HG02981 (cell line): ENCODE results near the gene BTBD7.
"Not testable (repeated sequence)": the region's sequence is repeated elsewhere in the genome, so short reads cannot be mapped to it uniquely, and the experiment has no call there.

Experiments
- ATAC-seq: cut with Tn5 transposase; IDR thresholded peaks from one replicate; pipeline ENCODE4 v1.9.1; 2021; ENCODE audit warnings: mild to moderate bottlenecking, moderate library complexity; ENCODE audit not compliant: unreplicated experiment

The BTBD7 gene

DNA sequence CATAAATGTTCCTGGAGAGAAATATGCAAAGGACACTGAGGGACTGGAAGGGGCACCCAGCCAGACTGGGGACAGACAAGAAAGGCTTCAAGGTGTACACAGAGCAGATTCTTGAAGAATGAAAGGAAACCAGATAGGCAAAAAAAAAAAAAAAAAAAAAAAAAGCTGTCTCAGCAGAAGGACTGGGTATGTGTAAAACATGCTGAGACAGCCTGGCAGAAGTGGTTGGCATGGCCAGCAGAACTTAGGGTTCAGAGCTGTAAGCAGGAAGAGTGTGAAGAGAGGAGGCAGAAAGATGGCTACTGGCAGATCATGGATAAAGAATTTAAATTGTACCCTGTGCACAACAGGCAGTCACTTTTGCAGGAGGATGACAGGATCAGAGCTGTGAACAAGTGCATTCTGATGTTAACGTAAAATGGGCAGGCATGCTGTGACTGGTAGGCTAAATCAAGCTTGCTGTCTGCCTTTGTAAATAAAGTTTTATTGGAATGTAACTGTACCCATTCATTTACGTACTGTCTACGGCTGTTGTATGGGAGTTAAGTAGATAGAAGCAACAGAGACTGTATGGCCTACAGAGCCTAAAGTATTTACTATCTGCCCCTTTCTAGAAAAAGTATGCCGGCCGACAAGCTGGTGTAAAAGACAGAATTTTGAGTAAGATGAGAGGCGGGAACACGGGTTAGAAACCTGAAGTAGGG lies 83.6 kb downstream of the BTBD7 start:
- ATAC-seq, result no peak

DNA sequence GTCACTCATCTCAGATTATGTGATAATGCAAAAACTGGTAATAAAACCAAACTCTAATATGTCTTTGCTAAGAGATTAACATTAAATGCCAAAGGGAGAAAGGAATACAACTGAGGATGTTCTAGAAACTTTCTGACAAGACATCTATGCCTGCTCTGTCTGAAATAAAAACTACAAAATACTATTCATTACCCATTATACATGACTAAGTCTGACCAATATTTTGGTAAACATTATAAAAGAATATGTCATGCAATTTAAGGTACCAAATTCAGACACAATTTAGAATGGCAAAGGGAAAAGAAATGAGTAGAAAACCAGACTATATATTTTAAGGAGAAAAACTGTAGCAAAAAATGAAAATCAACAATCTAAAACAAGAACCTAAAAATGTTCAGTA lies 86.3 kb downstream of the BTBD7 start:
- no peak for ATAC-seq

DNA sequence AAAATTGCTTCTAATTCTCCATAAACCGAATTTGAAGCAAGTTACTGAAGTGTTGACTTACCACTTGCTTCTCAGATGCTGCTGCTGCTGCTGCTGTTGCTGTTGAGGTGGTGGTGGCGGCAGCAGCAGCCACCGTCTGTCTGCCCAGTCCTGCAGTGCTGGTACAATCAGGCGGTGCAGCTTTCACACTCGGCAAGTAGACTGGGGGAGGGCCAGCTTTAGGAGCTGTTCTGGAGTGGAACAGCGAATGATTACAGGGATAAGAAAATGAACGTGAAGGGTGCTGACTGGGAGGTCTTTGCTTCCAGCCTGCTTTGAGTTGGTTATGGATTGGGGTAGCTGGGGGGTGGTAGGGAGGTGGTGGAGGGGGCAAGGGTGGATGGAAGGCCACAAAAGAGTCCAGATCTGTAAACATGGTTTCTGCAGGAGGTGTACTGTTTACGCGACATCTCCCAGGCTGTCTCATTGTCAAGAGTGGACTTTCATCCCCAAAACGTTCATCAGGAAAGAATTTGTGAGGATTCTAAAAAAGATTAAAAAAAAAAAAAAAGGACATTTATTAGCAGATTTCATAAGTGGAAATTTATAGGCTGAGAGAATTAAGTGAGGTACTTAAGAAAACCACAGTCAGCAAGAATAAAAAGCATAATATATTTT lies 86.9 kb downstream of the BTBD7 start:
- no peak for ATAC-seq

DNA sequence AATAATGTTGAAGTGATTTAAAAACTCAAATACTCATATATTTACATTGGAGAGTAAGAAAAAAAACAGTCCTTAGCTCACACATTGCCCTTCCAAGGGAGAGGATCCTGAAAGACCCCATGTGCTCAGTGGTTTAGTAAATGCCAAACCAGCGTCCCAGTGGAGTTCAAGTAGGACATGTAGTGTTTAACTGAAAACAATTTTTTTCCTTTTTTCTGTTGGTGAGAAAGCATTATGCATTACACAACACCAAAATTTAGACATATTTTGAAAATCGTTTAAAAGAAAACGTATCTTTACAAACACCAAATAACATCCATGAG lies 92.2 kb downstream of the BTBD7 start:
- ATAC-seq, result no peak

DNA sequence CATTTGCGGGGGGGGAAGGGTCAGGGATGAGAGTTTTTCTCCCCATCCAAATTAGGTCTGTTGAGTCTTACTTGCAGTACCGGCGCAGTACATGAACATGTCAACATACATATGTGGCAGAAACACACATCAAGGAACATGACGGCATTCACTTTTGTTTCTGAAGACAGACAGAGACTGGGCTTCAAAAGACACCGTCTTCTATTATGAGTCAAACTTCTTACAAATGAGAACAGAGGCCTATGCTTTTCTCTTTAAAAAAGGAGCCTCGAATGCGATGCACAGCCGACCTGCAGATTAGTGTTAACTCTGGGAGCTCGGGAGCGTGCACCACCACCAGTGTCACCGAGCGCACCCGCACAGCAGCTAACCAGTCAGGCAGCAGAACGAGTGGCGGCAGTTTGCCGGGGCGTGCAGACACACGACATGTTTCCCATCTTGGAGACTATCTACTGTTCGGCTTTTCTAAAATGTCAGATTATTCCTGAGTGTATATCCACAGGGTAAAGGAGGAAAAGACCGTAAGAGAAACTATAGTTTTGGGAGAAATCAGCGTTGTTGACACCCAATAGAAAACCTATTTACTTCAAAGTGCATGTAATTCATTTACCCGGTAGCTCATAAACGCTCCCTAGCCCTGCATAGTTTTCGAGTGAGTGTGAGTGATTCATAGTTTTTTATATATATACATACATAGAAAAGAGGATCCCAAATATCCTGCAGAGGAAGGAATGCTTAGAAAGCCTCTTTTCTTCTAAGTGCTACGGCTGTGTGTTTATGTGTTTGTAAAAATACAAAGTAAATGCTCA lies 92.8 kb downstream of the BTBD7 start:
- no peak for ATAC-seq

DNA sequence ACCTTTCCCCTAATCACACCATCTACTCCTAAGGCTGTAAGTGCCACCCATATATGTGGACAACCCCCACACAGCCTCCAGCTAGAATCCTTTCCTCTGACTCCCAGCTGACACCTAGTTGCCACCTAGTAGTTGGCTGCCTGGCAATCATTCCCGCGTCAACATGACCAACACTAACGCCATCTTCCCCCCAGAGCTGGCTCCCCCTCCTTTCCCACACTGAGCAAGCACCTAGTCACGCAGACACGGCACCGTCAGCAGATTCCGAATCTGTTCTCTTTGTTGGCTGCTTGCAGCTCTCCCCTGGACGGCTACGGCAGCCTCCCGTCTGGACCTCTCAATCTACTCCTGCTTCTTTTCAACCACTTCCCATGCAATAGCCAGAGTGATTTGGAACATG lies 98.0 kb downstream of the BTBD7 start:
- no peak for ATAC-seq

DNA sequence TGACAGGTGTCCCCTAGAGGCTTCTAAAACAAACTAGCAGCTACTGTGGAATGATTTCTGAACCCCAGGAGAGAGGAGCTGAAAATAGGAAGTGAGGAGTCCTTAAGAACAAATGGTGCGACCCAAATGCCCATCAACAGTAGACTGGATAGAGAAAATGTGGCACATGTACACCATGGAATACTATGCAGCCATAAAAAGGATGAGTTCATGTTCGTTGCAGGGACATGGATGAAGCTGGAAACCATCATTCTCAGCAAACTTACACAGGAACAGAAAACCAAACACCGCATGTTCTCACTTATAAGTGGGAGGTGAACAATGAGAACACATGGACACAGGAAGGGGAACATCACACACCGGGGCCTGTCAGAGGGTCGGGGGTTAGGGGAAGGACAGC lies 99.8 kb downstream of the BTBD7 start:
- ATAC-seq, result not testable (repeated sequence)

DNA sequence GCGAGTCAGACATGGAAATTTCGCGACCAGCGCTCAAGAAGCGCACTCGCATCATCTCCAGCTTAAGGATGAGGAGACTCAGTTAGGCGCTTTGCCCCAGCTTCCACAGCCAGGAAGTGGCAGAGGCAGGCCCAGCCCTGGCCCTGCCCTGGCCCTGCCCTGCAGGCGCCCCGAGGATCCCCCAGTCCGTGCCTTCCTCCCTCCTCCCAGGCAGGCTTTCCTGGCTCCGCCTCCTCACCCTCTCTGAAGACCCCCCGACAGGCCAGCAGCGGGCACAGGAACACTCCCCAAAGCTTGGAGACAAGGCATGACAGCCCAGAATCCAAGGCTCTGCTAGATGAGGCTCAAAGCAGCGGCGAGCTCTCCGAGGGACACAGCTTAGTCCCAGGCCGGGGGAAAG lies 100.7 kb downstream of the BTBD7 start:
- no peak for ATAC-seq

DNA sequence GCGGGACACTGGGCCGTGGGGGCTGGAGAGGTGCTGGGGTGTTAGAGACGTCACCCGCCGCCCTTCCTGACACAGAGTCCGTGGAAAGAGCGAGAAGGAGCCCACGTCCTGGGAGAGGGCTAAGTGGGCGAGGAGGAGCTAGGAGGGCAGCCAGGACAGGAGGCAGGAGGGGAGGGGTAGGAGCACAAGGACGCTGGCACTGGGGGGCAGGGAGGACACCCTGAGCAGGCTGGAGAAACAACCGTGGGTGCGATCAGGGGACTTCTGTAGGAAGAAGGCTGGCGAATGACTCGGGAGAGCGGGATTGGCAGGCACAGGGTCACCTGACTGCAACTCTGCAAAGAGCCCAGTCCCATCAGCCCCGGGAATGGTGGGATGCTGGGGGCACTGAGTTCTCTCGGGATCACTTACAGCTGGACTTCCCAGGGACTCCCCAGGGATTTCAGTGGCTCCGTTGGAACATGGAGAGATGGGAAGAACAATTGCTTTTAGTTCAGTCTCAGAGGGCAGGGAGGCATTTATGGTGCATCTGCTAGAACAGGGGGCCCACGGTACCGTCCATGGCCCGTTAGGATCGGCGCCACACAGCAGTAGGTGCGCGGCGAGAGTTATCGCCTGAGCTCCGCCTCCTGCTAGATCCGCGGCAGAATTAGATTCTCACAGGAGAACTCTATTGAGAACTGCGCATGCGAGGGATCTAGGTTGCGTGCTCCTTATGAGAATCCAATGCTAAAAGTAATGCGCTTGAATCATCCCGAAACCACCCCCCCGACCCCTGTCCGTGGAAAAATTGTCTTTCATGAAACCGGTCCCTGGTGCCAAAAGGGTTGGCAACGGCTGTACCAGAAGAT lies 101.5 kb downstream of the BTBD7 start:
- ATAC-seq, result no peak

DNA sequence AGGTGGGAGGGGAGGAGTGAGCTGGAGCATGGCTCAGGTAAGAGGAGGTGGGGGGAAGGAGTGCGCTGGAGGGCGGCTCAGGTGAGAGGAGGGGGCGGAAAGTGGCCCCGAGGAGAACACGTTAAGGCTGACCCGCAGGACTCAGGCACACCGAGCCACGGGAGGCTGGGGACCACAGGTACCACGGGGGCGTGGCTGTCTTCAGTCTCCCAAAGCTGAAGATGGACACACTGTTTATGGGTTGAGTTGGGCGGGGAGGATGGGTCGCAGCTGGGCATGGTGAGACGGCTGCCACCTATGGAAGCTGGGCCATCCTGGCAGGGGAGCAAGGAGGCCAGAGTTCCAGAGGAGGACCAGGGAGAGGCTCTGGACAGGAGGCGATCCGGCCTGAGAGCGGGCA lies 102.3 kb downstream of the BTBD7 start:
- no peak for ATAC-seq

DNA sequence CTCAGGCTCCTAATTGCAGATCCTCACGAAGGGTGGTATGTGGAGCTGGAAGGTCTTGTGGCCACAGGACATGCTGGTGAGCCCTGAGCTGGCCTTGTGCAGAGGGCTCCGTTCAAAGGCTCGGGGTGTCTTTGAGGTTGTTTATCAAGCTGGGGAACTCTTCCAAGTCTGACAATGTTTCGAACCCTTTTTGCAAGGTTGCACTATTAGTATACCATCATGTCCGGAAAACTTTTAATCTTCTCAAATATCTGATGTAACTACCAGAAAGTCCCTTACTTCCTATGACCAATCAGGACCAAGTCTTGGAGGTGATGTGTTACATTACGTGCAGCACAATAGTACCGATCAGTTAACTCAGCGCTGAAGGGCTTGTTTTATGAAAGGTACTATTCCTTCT lies 104.3 kb downstream of the BTBD7 start:
- ATAC-seq, result no peak

DNA sequence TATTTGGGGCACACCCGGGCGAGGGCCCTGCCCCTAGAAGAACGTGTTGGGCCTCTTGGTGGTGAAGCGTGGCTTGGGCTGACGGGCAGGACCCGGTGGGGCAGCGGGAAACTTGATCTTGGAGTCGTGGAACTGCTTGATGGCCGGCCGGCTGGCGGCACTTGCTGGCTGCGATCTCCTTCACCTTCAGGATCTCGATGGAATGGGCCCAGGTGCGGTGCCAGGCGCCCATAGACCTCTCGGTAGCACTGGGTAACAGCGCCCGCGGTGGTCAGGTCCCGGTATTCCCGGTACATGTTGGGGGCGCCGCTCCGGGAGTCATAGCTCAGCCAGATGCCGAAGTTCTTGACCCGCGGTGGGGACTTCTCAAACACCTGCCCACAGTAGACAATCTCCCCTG lies 109.3 kb downstream of the BTBD7 start:
- no peak for ATAC-seq

DNA sequence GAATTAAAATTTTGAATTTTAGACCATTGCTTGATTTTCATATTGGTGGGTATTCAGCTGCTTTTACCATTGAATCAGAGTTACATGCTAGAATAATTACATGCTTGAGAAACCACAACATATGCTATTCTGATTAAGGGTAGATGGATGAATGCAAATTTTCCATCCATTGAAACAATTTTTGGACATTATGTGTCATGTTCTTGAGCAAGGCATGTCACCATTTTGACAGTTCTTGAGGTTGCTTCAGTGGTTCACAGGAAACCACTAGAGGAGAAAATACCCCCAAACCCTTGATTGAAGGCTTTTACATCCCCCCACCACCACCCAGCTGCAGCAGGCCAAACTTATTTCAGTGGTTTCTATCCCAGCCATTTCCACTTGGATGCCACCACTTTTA lies 112.3 kb downstream of the BTBD7 start:
- ATAC-seq, result no peak

DNA sequence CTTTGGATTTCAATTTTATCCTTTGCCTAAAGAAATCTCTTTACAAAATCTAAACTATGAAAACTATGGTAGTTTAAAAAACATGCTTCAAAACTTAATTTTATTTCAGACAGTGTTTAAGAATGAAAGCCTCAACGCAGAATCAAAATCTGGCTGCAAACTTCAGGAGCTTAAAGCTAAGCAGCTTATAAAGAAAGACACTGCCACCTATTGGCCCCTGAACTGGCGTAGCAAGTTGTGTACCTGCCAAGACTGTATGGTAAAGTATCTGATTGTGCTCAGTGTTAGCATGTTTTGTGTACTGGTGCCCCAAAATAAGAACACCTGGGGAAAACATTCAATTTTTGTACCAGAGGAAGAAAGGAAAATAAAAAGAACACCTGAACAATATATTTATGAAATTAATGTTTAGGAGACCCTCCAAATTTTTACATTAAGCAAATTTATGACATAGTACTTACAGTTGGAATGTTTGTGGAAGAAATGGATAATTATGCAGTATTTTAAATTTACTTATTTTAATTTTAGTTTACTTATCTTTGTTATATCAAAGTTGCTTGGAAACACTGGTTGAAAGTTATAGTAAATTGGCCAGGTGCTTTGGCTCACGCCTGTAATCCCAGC lies 113.6 kb downstream of the BTBD7 start:
- peak; percentile 56 for ATAC-seq

DNA sequence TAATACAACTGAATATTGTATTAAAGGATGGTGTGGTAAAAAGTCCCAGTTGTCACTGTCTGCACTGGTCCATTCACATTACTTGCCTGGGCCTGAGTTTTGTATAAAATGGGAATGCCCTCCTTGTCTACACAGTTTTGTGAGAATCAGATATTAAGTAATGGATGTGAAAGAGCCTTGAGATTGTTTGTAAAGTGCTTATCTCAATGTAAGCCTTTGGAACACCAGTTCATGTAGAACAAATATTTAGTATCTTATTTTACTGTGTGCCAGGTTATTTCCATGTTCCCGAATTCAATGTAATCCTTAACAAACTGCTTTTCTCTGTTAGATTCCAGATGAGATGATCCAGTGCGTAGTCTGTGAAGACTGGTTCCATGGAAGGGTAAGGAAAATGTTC lies 118.2 kb downstream of the BTBD7 start:
- no peak for ATAC-seq

DNA sequence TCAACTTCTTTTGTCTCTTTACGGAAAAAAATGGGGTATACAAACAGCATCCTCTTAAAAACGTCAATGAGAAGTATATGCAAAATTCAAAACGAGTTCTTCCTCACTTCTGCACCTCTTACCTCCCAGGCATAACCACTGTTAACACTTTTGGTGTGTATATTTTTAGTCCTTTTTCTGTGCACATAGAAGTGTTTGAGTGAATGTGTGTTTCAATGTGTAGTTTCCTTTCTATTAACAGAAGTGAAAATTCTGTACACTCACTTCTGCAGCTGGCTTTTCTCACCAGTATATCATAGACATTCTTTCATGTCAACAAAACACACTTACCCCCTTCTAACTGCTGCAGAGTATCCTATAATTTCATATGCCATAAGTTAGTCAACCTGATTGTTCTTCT lies 120.4 kb downstream of the BTBD7 start:
- ATAC-seq, result peak; percentile 53

DNA sequence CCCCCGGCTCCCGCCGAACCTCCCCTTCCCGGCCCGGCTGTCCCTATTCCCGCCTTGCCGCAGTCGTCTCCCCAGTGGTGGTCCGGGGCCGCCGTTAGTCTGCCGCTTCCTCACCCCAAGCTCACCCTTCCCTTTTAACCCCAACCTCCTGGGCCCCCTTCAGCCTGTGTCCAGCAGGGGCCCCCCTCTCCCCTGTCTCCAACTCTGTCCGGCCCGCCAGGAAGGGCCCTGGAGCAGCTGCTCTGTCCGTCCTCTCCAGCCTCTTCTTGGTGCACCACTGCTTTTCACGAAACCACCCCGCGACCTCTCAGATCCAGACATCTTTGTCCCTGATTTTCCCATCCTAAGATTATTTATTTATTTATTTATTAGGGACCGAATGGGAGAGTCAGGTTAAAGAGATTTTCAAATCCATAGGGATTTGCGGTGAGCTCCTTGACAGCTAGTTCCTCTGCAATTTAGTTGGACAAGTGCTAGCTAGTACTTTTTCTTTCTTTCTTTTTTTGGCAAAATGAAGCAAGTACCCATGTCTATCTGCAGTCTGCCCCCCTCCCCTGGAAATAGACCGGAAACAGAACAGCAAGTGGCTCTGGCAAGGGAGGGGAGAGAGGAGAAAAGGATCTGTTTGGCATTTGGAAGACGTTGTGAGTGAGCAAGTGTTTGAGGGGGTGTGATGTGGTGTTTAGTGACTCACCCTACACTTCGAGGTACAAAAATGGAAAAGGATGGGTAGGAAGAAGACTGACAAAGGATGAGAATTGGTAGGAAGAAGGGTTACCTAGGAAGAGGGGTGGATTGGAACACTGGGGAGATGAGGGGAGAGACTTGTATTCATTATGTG lies 125.1 kb downstream of the BTBD7 start:
- ATAC-seq, result peak; percentile 37

DNA sequence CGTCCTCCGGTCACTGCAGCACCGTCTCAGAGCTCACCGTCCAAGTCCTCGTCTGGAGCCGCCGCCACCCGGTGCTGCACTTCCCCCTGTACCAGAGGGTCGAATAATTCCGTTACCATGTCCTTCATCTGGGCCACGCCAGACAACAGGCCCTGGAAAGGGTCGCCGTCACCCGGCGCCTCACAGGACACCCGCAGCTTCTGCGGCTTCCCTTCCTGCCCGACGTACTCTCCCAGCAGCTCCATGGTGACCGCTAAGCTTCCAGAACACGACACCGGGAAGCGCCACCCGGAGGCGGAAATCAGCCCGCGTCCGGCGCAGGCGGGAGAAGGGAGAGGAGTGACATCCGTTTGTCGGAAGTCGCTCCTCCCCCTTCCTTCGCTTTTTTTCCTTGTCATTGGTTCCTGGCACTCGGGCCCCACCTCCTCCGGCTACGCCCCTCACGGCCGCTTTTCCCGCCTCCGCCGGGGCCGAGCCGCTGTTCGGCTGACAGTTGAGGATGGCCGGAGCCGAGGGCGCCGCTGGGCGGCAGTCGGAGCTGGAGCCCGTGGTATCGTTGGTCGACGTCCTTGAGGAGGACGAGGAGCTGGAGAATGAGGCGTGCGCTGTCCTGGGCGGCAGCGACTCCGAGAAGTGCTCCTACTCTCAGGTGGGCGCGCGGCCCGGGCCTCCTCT lies 125.9 kb downstream of the BTBD7 start, which contains the start of the genes GON7 and UBR7:
TSS of gene GON7 (minus strand) at position 273 of the 675 bp plus-strand sequence. CDS start at position 245, 28 bp downstream.
TSS of gene UBR7 (plus strand) at position 464 of the 675 bp plus-strand sequence. CDS start at position 500, 36 bp downstream.
- peak; percentile 83 for ATAC-seq

DNA sequence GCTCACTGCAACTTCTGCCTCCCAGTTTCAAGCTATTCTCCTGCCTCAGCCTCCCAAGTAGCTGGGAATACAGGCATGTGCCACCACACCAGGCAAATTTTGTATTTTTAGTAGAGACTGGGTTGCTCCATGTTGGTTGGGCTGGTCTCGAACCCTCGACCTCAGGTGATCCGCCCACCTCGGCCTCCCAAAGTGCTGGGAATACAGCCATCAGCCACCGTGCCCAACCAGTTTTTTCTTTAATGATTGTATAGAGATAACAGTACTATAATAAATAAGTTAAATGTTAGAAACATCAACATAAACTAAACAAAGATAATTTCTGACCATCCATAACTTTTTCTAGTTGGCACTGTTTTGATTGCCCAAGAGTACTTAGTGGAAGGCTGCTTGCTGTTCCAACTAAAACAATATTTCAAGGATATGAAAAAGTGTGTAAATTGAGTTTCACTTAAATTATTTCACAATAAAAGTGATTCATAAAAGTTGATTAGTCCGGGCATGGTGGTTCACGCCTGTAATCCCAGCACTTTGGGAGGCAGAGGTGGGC lies 131.6 kb downstream of the BTBD7 start:
- no peak for ATAC-seq
